H9 (cell line): ENCODE results near the gene ENOX1. TPM values are rescaled to one million over a fixed set of nuclear protein-coding genes. Genes with fewer than 3 reads are reported as not detected.
A peak's percentile ranks its signal among the peaks of the same experiment; 100 is the strongest.

ENCODE experiments used
- DNase-seq: peaks from one replicate; pipeline ENCODE4 v3.0.0-alpha.2; 2017
- H2AFZ ChIP-seq: one replicate; pipeline ENCODE4 v1.6.1; 2013; ENCODE audit warnings: mild to moderate bottlenecking, low read length, control low read depth, moderate library complexity
- H2AK5ac ChIP-seq: 2 replicates; pipeline ENCODE4 v1.6.1; 2013; ENCODE audit warnings: low read length, control low read depth, mixed read lengths; ENCODE audit not compliant: insufficient read length
- H2BK120ac ChIP-seq: one replicate; pipeline ENCODE4 v1.6.1; 2013; ENCODE audit warnings: low read depth, mild to moderate bottlenecking, low read length, control low read depth, inconsistent platforms; ENCODE audit not compliant: poor library complexity, severe bottlenecking
- H2BK12ac ChIP-seq: 2 replicates; pipeline ENCODE4 v1.6.1; 2013; ENCODE audit warnings: low read length, control low read depth, mixed read lengths, low read depth; ENCODE audit not compliant: insufficient read length
- H2BK15ac ChIP-seq: 2 replicates; pipeline ENCODE4 v1.6.1; 2013; ENCODE audit warnings: low read depth, low read length, control low read depth
- H2BK20ac ChIP-seq: one replicate; pipeline ENCODE4 v1.6.1; 2013; ENCODE audit warnings: low read depth, mild to moderate bottlenecking, low read length, control low read depth, inconsistent platforms; ENCODE audit not compliant: poor library complexity, severe bottlenecking
- H2BK5ac ChIP-seq: 2 replicates; pipeline ENCODE4 v1.6.1; 2013; ENCODE audit warnings: low read length, control low read depth, mixed read lengths; ENCODE audit not compliant: insufficient read length
- H3K14ac ChIP-seq: 2 replicates; pipeline ENCODE4 v1.6.1; 2013; ENCODE audit warnings: low read length, control low read depth; ENCODE audit not compliant: insufficient read depth
- H3K18ac ChIP-seq: 2 replicates; pipeline ENCODE4 v1.6.1; 2013; ENCODE audit warnings: low read depth, mild to moderate bottlenecking, mixed read lengths, low read length, control low read depth; ENCODE audit not compliant: insufficient read length
- H3K23ac ChIP-seq: 2 replicates; pipeline ENCODE4 v1.6.1; 2013; ENCODE audit warnings: low read length, control low read depth, mixed read lengths, low read depth; ENCODE audit not compliant: insufficient read length
- H3K23me2 ChIP-seq: 2 replicates; pipeline ENCODE4 v1.6.1; 2013; ENCODE audit warnings: low read depth, mild to moderate bottlenecking, mixed read lengths, low read length, control low read depth; ENCODE audit not compliant: insufficient read length, poor library complexity, severe bottlenecking
- H3K27ac ChIP-seq: 2 replicates; pipeline ENCODE4 v1.5.1; 2013; ENCODE audit warnings: low read length, control low read depth, mixed read lengths, low read depth; ENCODE audit not compliant: insufficient read length
- H3K27me3 ChIP-seq: 2 replicates; pipeline ENCODE4 v1.6.1; 2013; ENCODE audit warnings: low read length, control low read depth, inconsistent platforms; ENCODE audit not compliant: insufficient read depth
- H3K4ac ChIP-seq: 2 replicates; pipeline ENCODE4 v1.6.1; 2013; ENCODE audit warnings: low read depth, mild to moderate bottlenecking, control low read depth, inconsistent platforms, low read length, moderate library complexity
- H3K4me1 ChIP-seq: 2 replicates; pipeline ENCODE4 v1.6.1; 2013; ENCODE audit warnings: low read length, control low read depth, inconsistent platforms; ENCODE audit not compliant: insufficient read depth
- H3K4me2 ChIP-seq: 2 replicates; pipeline ENCODE4 v1.6.1; 2013; ENCODE audit warnings: low read length, control low read depth, mixed read lengths; ENCODE audit not compliant: insufficient read length, insufficient read depth
- H3K56ac ChIP-seq: 2 replicates; pipeline ENCODE4 v1.6.1; 2013; ENCODE audit warnings: low read depth, mild to moderate bottlenecking, mixed read lengths, low read length, control low read depth; ENCODE audit not compliant: insufficient read length
- H3K79me1 ChIP-seq: 2 replicates; pipeline ENCODE4 v1.6.1; 2013; ENCODE audit warnings: low read depth, mild to moderate bottlenecking, moderate library complexity, low read length, control low read depth, inconsistent platforms; ENCODE audit not compliant: insufficient read depth, poor library complexity, severe bottlenecking
- H3K79me2 ChIP-seq: 2 replicates; pipeline ENCODE4 v1.6.1; 2013; ENCODE audit warnings: low read length, control low read depth, inconsistent platforms; ENCODE audit not compliant: insufficient read depth
- H3K9ac ChIP-seq: 2 replicates; pipeline ENCODE4 v1.6.1; 2013; ENCODE audit warnings: low read length, control low read depth, mixed read lengths; ENCODE audit not compliant: insufficient read length; ENCODE audit errors: extremely low read depth
- H3K9me3 ChIP-seq: one replicate; pipeline ENCODE4 v1.6.1; 2013; ENCODE audit warnings: low read depth, low read length, inconsistent platforms; ENCODE audit not compliant: control insufficient read depth
- H3T11ph ChIP-seq: one replicate; pipeline ENCODE4 v1.6.1; 2013; ENCODE audit warnings: mild to moderate bottlenecking, low read length, control low read depth, inconsistent platforms
- H4K20me1 ChIP-seq: one replicate; pipeline ENCODE4 v1.6.1; 2013; ENCODE audit not compliant: control insufficient read depth, insufficient read length, insufficient read depth
- H4K5ac ChIP-seq: 2 replicates; pipeline ENCODE4 v1.6.1; 2013; ENCODE audit warnings: low read depth, mild to moderate bottlenecking, mixed read lengths, low read length, control low read depth; ENCODE audit not compliant: insufficient read length
- H4K8ac ChIP-seq: replicated peaks from 2 replicates; pipeline ENCODE4 v1.6.1; 2013; ENCODE audit warnings: low read length, control low read depth, mixed read lengths, low read depth; ENCODE audit not compliant: insufficient read length
- H4K91ac ChIP-seq: 2 replicates; pipeline ENCODE4 v1.6.1; 2013; ENCODE audit warnings: low read depth, mild to moderate bottlenecking, moderate library complexity, mixed read lengths, low read length, control low read depth; ENCODE audit not compliant: insufficient read length
- H3K27ac Mint-ChIP-seq, 3 experiments: 2 replicates in 2 of 3; 3 replicates in 1 of 3; pipeline ENCODE4 v1.8.0; 2020 to 2021; ENCODE audit warnings: mixed read lengths in 3 of 3, mild to moderate bottlenecking in 1 of 3, moderate library complexity in 1 of 3
- H3K27me3 Mint-ChIP-seq: 2 replicates; pipeline ENCODE4 v1.8.0; 2021; ENCODE audit warnings: low read depth, mild to moderate bottlenecking, moderate library complexity, mixed read lengths
- H3K36me3 Mint-ChIP-seq, 3 experiments: 2 replicates in 2 of 3; 3 replicates in 1 of 3; pipeline ENCODE4 v1.8.0; 2020 to 2021; ENCODE audit warnings: low read depth in 3 of 3, mixed read lengths in 3 of 3; ENCODE audit not compliant: insufficient read depth in 1 of 3
- H3K4me1 Mint-ChIP-seq, 2 experiments: 2 replicates each; pipeline ENCODE4 v1.8.0; 2020; ENCODE audit warnings: mixed read lengths in 2 of 2
- H3K4me3 Mint-ChIP-seq, 2 experiments: 2 replicates in 1 of 2; 3 replicates in 1 of 2; pipeline ENCODE4 v1.8.0; 2020 to 2021; ENCODE audit warnings: mild to moderate bottlenecking in 2 of 2, mixed read lengths in 2 of 2, moderate library complexity in 1 of 2
- H3K9me3 Mint-ChIP-seq, 2 experiments: 2 replicates in 1 of 2; 3 replicates in 1 of 2; pipeline ENCODE4 v1.8.0; 2020; ENCODE audit warnings: mild to moderate bottlenecking in 2 of 2, mixed read lengths in 2 of 2, moderate library complexity in 1 of 2
- WGBS: extraction: QIAGEN DNeasy Blood & Tissue Kit; methylation state at CpG from one replicate; pipeline ENCODE4 v1.1.7; 2013; ENCODE audit warnings: missing lambda C conversion rate, low lambda C conversion rate, mixed read lengths; ENCODE audit not compliant: insufficient read length; ENCODE audit errors: extremely low coverage; 5-methylcytosine and 5-hydroxymethylcytosine counted together
- total RNA-seq: library from RNA; stranded (reverse); gene quantifications from 2 replicates; pipeline ENCODE4 v1.2.1, GENCODE V29; 2021
- TF ChIP-seq, protein P1 (sequence below): fragments of 200-600 bp; sonication (generic); conservative IDR thresholded peaks from 3 replicates; pipeline ENCODE4 v1.8.0; 2021; ENCODE audit warnings: antibody characterized with exemption, mild to moderate bottlenecking

ENOX1 gene
- total RNA-seq, 1 experiment from 2014 or later, result 0.24 TPM

DNA sequence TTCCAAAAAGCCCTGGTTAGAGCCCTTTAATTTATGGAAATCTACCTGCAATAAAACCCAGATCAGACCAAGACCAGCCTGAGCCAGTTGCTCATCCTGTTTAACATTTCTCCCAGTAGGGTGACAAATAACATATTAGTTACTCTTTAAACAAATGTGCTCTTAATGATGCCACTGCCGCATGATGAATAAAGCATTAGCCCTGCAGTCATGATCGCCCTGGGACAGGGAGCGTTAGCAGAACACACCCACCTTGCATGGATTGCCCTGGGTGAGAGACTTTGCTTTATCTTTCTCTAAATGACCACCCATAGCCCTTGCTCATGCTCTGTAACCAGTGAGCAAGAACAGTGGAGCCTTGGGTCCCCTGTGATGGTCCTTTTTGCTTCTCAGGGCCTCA, 362.4 kb downstream of the ENOX1 start:
- Histone ChIP-seq H3K23me2 (no peaks in the 10 kb centered on the region), H3T11ph (no peak overlapping the region), H3K79me1 (no peaks in the 10 kb centered on the region), H3K9ac (no peak overlapping the region), H3K4ac (no peak overlapping the region), H3K4me2 (no peak overlapping the region), H2AFZ (no peak overlapping the region), H3K14ac (no peak overlapping the region), H3K56ac (no peak overlapping the region), H4K91ac (no peak overlapping the region), H3K27ac (no peak overlapping the region), H3K23ac (no peak overlapping the region), H3K27me3 (no peaks in the 10 kb centered on the region), H3K79me2 (no peaks in the 10 kb centered on the region), H3K4me1 (peaks cover 10% of the 10 kb centered on the region), H2AK5ac (no peak overlapping the region), H3K18ac (peak overlapping the region; percentile 59), H2BK20ac (no peak overlapping the region), H2BK120ac (no peak overlapping the region), H4K20me1 (no peaks in the 10 kb centered on the region), H2BK12ac (no peak overlapping the region), H3K9me3 (no peaks in the 10 kb centered on the region), H4K5ac (no peak overlapping the region), H2BK5ac (no peak overlapping the region), H2BK15ac (no peak overlapping the region), H4K8ac (no peak overlapping the region)
- peaks cover 6 to 7% of the 10 kb centered on the region in 2 experiments; a peak in 3 of 5 replicates for H3K9me3 Mint-ChIP-seq
- H3K36me3 Mint-ChIP-seq, result peaks cover 0 to 12% (median 5%) of the 10 kb centered on the region in 3 experiments; a peak in 4 of 7 replicates
- WGBS, result no CpG with 5 or more reads among the region's 3 CpGs
- no peak overlapping the region for H3K4me3 Mint-ChIP-seq
- peaks cover 2% of the 10 kb centered on the region; the same call in 1 of the 2 replicates for H3K27me3 Mint-ChIP-seq
- peaks cover 34 to 41% of the 10 kb centered on the region in 2 experiments for H3K4me1 Mint-ChIP-seq
- H3K27ac Mint-ChIP-seq, result peak overlapping the region in 2 of 3 experiments; percentile 62 to 87; a peak in 2 of 7 replicates
- DNase-seq, result no peak
- TF ChIP-seq, protein P1, sequence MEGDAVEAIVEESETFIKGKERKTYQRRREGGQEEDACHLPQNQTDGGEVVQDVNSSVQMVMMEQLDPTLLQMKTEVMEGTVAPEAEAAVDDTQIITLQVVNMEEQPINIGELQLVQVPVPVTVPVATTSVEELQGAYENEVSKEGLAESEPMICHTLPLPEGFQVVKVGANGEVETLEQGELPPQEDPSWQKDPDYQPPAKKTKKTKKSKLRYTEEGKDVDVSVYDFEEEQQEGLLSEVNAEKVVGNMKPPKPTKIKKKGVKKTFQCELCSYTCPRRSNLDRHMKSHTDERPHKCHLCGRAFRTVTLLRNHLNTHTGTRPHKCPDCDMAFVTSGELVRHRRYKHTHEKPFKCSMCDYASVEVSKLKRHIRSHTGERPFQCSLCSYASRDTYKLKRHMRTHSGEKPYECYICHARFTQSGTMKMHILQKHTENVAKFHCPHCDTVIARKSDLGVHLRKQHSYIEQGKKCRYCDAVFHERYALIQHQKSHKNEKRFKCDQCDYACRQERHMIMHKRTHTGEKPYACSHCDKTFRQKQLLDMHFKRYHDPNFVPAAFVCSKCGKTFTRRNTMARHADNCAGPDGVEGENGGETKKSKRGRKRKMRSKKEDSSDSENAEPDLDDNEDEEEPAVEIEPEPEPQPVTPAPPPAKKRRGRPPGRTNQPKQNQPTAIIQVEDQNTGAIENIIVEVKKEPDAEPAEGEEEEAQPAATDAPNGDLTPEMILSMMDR, result no peak
